Activated T-cell treated with anti-CD3 and anti-CD28 coated beads for 24 hours (primary cell): ENCODE measurements around the gene RUSF1.

ENCODE experiments used
- DNase-seq: peaks from one replicate; pipeline ENCODE4 v3.0.0-alpha.2; 2020; ENCODE audit warnings: low read depth

The RUSF1 gene

DNA sequence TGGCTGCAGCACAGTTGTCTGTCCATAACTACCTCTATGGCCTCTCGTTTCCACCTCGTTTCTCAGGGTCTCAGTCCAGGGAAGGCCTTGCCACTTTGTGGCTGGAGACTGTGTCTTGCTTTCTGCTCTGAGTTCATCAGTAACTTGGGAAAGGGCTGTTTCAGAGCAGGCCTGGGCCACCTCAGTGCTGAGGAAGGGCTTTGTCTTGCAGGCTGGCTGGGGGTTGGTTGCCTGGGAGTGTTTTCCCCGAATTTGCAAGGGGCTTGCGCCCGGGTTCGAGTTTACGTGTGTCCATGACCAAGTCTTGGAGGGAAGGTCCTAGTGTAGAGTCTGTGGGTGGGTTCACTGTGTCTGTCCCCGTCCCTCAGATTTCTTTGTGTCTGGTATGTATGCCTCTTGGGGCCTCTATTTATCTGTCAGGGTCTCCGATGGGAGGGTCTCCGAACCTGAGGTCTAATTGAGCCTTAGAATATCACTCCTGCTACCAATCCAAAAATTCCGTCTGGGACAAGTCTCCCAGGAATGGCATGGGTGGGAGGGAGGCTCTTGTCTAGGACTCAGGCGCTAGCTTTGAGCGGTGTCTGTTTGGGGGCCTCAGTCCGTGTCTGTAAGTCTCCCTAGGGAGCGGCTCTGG, 36.8 kb downstream of the RUSF1 start:
- no peak for DNase-seq

DNA sequence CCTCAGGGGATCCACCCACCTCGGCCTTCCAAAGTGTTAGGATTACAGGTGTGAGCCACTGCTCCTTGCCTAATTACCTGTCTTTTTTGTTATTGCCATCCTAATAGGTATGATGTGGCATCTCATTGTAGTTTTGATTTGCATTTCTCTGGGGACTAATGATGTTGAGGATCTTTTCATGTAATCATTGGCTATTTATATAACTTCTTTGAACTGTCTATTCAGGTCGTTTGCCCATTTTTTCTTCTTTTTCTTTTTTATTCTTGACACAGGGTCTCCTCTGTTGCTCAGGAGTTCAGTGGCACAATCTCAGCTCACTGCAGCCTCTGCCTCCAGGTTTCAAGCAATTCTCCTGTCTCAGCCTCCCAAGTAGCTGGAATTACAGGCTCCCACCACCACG, 37.6 kb downstream of the RUSF1 start:
- no peak for DNase-seq

DNA sequence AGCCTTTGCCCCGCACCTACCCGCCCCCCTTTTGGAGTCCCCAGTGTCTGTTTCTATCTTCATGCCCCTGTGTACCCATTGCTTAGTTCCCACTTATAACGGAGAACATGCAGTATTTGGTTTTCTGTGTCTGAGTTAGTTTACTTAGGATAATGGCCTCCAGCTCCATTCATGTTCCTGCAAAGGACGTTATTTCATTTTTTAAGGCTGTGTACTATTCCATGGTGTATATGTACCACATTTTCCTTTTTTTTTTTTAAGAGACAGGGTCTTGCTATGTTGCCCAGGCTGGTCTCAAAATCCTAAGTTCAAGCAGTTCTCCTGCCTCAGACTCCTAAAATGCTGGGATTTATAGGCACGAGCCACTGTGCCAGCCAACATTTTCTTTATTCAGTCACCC, 40.3 kb downstream of the RUSF1 start:
- no peak for DNase-seq

DNA sequence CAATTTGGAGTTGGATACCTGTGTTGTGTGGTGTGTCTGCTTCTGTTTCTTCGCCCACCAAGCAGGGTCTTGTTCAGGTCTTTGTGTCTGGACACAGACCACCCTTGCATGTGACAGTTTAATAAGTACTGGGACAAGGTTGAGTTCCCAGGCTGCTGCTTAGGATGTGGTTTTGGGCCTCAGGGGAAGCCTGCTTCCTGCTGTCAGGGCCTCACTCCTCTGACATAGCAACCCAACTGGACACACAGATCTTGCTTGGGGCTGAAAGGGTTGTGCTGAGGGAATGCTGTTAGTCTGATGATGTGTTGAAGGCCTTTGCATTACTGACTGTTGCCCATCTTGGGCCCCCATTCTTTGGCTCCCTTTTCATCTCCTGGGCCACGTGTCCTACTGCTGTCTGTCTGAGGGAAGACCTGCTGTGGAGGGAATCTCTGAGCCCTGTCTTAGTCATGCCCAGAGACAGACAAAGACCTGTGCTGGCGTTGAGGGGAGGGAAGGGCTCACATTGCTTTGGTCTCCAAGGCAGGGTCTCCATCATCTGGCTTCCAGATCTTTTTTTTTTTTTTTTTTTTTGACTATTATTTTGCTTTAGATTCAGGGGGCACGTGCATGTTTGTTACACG, 40.9 kb downstream of the RUSF1 start:
- DNase-seq: no peak

DNA sequence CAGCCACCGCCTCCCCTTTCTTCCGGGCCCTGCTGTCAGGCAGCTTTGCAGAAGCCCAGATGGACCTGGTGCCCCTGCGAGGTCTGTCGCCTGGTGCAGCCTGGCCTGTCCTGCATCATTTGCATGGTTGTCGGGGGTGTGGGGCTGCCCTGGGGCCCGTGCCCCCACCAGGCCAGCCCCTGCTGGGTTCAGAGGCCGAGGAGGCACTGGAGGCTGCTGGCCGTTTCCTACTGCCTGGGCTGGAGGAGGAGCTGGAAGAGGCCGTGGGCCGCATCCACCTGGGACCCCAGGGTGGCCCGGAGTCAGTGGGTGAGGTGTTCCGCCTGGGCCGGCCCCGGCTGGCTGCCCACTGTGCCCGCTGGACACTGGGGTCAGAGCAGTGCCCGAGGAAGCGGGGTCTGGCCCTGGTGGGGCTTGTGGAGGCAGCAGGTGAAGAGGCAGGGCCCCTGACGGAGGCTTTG, 41.8 kb downstream of the RUSF1 start:
- no peak for DNase-seq

DNA sequence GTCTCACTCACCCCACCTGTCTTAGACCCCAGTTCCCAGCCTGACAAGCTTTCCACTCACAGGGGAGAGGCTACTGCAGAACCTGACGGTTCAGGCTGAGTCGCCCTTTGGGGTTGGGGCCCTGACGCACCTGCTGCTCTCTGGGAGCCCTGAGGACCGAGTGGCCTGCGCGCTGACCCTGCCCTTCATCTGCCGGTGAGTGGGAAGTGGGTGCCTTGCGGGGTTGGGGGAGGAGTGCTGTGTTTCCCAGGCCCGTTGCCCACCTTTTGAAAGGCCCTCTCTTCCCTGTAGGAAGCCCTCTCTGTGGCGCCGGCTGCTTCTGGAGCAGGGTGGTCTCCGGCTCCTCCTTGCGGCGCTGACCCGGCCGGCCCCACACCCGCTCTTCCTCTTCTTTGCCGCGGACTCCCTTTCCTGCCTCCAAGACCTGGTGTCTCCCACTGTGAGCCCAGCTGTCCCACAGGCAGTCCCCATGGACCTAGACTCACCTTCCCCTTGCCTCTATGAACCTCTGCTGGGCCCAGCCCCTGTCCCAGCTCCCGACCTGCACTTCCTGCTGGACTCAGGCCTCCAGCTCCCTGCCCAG, 42.3 kb downstream of the RUSF1 start:
- no peak for DNase-seq

DNA sequence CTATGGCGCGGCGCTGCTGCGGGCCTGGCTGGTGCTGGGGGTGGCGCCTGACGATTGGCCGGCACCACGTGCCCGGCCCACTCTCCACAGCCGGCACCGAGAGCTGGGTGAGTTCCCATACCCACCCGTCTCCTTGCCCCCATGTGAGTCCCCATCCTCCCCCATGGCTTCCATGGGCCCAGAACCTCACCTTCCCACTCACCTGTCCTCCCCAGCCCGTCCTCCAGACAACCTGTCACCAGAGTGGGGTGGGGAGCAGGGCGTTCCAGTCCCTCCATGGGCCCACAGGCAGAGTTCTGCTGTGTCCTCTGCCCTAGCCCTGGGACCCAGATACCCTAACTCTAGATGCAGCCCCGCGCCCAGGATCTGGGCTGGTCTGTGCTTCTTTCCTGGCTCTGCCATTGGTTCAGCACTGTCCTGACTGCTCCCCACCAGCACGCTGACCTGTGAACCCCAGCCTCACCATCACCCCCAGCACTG, 43.4 kb downstream of the RUSF1 start:
- DNase-seq: no peak

DNA sequence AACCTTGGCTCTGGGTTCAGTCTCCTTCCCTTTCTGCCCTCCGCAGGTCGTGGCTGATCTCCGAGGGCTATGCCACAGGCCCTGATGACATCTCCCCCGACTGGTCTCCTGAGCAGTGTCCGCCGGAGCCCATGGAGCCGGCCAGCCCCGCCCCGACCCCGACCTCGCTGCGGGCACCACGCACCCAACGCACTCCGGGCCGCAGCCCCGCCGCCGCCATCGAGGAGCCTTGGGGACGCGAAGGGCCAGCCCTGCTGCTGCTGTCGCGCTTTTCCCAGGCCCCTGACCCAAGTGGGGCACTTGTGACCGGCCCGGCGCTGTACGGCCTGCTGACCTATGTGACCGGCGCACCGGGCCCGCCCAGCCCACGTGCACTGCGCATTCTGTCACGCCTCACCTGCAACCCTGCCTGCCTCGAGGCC, 43.8 kb downstream of the RUSF1 start:
- no peak for DNase-seq

DNA sequence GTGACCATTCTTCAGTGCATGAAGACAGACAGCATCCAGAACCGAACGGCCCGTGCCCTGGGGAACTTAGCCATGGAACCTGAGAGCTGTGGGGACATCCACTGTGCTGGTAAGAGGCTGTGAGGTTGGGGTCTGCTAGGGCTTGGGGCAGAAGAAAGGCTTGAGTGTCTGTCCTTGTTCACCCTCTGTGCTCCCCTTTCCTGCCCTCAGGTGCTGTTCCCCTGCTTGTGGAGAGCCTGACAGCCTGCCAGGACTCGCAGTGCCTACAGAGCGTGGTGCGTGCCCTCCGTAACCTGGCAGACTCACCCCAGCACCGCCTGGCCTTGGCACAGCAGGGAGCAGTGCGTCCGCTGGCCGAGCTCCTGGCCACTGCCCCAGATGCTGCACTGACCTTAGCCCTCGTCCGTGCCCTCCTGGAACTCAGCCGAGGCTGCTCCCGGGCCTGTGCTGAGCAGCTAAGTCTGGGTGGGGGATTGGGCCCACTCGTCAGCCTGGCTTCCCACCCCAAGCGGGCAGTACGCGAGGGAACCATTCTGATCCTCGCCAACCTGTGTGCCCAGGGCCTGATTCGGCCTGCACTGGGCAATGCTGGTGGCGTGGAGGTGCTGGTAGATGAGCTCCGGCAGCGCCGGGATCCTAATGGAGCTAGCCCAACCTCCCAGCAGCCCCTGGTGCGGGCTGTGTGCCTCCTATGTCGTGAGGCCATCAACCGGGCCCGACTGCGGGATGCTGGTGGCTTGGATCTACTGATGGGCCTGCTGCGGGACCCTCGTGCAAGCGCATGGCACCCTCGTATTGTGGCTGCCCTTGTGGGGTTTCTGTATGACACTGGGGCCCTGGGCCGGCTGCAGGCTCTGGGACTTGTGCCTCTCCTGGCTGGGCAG, 46.0 kb downstream of the RUSF1 start:
- no peak for DNase-seq

DNA sequence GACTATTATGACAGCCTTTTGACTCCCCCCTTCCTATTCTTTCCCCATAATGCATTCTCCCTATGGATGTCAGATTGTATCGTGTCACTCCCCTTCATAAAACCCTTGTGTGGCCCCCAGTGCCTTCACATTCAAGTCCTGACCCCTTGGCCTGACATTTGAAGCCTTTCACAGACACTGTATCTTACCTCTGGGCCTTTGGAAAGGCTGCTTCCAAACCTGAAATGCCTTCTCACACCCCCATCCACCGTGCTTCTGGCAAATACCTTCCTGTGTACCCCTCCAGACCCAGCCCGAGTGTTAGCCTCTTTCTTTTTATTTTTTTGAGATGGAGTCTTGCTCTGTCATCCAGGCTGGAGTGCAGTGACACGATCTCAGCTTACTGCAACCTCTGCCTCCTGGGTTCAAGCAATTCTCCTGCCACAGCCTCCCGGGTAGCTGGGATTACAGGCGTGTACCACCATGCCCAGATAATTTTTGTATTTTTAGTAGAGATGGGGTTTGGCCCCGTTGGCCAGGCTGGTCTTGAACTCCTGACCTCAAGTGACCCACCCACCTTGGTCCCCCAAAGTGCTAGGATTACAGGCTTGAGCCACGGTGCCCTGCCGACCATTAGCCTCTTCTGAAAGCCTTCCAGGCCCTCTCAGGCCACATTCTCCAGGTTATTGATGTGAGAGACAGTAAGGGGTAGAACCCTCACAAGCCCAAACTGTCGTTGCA, 46.8 kb downstream of the RUSF1 start:
- no peak for DNase-seq

DNA sequence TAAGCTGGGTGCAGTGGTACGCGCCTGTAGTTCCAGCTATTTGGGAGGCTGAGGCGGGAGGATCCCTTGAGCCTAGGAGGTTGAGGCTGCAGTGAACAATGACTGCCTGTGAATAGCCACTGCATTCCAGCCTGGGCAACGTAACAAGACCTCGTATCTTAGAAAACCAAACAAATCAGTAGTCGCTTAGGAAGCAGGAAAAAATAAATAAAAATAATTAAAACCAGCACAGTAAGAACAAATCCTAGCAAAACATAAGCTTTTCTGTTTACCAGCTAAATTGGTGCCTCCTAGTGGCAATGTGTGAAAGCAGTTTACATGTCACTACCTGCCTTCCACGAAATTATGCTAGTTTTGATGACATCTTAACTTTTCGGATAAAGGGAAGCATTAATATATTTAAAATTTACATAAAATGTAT, 47.6 kb downstream of the RUSF1 start:
- no peak for DNase-seq

DNA sequence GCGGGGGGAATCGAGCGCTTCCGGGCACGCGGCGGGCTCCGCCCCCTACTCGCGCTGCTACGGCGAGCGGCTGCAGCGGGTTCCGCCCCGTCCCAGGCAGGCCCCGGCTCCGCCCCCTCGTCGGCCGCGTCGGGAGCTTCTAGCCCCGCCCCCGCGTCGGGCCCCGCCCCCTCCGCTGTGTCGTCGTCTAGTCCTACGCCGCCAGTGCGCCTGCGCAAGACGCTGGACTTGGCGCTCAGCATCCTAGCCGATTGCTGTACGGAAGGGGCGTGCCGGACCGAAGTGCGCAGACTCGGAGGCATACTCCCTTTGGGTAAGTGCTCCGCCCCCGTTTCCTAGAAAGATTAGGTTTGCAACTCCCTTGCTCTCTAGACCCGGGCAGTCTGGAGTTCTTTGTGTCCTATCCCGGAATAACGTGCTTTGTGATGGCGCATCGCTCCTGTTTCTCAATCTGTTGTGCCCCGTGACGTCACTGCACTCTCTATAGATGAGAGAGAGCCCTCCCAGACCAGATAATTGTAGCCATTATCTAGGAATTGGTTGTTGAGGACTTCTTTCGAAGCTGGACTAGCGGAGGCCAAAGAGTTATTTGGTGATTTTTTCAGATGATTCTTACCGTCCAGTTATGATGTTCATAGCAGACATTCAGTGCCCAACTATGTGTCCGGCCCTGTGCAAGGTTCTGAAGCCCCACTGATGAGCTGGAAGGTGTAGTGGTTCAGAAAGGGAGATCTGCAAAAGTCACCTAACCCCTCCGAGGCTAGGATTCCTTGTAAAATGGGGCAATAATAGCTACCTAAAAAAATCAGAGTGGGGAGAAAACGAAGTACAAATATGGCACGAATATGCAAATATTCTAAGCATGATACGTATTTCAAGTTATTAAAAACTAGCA, 48.3 kb downstream of the RUSF1 start:
- peak; percentile 100 for DNase-seq

DNA sequence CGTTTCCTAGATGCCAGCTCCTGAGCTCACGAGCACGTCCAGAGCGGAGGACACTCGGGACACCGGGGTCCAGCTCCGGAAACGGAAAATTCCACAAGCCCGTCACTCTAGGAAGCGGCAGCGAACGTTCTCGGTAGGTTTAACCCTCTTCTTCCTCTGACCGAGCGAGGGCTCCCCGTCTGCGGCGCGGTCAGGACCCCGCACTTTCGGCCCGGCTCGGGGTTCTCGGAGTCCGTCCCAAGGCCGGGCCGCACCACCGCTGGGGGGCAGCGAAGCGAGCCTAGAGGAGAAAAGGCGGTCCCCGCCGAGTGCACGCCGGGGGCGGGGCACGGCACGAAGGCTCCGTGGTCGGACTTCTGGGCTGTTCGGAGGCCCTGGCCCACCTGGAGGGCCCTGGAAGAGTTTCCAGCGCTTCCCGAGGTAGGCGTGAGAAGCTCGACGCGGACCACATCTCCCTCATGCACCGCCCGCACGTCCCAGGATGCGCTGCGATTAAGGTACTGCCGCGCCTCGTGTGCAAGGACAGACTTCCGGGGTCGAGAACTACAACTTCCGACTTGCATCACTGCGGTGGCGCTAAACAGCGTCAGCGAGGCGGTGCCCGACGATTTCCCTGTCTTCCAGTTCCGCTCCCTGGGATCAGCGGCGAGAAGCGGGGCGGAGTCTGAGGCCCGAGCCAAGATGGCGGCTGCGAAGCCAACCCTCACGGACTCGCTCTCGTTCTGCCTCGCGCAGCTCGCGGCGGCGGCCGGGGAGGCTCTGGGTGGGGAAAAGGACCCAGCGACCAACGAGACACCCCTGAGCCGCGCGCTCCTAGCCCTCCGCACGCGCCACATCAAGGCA, 49.1 kb downstream of the RUSF1 start, which contains the start of gene ARMC5:
Gene ARMC5, plus strand, starts transcription at position 658 of the 843 bp plus-strand sequence. Its CDS starts 24 bp downstream, at position 682.
- DNase-seq: peak; percentile 94

DNA sequence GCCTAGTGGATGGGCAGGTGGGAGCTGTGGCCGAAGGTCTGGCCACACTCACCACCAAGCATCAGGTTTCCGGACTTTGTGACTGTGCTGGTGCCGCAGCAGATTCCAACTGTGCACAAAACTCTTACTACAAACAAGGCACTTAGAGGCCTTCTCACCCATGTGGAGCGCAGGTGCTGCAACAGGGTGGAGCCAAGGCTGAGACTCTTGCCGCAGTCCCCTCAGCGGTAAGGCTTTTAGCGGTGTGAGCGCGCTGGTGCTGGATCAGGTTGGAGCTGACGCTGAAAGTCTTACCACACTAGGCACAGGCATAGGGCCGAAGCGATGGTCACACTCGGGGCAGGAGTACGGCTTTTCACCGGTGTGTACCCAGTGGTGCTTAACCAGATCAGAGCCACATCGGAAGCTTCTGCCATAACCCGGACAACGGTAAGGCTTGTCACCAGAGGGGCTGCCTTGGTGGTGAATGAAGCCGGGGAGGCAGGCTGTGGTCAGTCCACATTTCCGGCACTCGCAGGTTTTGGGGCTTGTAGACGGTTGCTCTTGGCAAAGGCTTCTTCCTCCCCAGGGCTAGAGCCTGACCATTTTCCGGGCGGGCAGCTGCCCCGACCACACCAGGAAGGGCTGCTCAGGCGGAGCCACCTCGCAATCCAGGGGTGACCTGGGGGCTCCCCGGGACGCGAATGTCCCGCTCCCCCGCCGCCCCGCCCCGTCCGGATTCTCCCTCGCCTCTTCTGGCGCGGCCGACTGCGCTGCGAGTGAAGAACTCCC, 49.9 kb downstream of the RUSF1 start:
- peak; percentile 30 for DNase-seq

DNA sequence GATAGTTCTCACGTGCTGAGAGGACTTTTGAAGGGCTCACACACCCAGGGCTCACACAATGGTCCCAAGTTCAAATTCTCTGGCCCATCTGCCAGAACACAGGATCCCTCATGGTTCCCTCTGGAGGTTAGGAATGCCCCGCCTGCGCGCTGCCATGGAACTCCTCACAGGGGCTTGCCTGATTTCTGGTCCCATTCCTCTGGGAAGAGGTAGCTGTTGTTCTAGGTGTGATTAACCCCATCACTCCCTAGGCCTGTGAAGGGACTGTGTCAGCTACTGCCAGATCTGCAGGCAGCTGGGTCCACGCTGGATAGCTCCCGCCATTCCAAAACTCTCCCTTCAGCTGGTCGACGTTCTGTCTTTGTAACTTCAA, 51.2 kb downstream of the RUSF1 start:
- no peak for DNase-seq

DNA sequence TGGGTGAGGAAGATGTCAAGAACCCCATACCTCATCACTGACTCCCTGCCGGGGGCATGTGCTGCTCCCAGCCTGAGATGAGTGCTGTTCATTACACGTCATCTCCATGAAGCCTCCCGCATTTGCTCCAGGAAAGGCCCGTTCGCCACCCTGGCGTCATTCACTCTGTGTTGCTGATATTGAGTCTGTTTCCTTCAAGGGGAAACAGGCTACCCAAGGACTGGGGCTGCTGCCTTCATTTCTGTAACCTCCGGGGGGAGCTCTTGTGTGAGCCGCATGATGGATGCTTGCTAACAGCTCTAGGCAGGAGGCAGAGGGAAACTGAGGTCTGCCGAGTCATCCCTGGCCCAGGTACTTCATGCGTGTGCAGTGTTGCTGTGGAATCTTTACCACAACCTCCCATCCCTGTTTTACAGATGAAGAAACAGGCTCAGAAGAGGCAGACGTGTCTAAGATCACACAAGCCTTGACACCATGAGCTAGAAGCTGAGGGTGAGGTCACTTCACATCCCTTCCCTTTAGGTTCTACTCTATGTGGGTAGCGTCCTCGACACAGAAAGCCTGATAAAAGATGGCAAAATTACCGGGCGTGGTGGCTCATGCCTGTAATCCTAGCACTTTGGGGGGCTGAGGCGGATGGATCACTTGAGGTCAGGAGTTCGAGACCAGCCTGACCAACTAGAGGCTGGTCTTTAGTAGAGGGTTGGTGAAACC, 52.4 kb downstream of the RUSF1 start:
- no peak for DNase-seq

DNA sequence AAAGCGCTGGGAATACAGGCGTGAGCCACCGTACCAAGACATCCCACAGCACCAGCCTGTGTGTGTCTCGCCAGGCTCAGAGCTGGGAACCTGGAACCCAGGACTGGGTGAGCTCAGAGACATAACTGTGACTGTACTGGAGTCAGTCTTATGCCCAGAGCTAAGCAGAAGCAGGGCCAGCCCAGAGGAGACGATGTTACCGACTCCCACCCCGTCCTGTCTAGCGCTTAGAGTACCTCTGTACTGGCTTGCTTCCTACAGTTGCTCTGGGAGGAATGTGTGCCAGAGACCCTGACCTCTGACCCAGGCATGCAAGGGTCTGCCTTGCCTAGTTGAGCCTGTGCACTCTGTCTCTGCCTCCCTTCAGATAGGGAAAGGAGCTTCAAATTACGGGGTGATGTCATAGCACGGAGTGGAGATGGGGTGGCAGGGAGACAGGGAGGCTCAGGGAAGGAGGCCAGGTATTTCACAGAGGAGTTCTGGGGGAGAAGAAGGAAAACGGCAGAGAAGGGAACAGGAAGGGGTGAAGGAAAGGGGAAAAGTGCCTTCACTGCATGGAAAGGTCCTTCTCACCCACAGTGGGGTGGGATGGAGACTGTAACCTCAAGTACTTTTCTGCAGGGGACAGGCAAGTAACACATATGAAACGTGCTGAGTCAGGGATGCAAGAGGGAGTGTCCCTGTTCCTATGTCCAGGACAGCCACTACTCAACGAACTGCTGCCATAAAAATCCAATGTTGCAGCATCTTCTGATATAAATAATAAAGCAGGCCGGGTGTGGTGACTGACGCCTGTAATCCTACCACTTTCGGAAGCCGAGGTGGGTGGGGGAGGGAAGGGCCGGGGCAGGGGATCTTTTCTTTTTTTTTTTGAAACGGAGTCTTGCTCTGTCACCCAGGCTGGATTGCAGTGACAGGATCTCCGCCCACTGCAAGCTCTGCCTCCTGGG, 54.7 kb downstream of the RUSF1 start:
- DNase-seq: no peak
